ENCODE measurements around the gene SIRT6.
A peak's percentile ranks its signal among the peaks of the same experiment; 100 is the strongest.
"Not testable (repeated sequence)": the region's sequence is repeated elsewhere in the genome, so short reads cannot be mapped to it uniquely, and the experiment has no call there.

Gene SIRT6

GRCh38 chr19:4173479-4174212 lies 8.7 kb downstream of the SIRT6 start:
- H3K4me1 Mint-ChIP-seq (ENCODE audit: low read depth): peaks cover 2% of the 10 kb centered on the region

GRCh38 chr19:4172861-4173473 lies 9.4 kb downstream of the SIRT6 start:
- Mint-ChIP-seq H3K4me1 (ENCODE audit: low read depth) (peaks cover 2% of the 10 kb centered on the region), H3K9me3 (no peaks in the 10 kb centered on the region), H3K27me3 (peaks cover 31% of the 10 kb centered on the region), H3K4me3 (no peak overlapping the region), H3K36me3 (ENCODE audit: low read depth) (peaks cover 20% of the 10 kb centered on the region), H3K27ac (no peak overlapping the region)
- peak; percentile 79 for DNase-seq

More at GRCh38 chr19:4173479-4174212, 8.7 kb downstream of the SIRT6 start:
- Mint-ChIP-seq H3K9me3 (no peaks in the 10 kb centered on the region), H3K27me3 (peaks cover 25% of the 10 kb centered on the region), H3K27ac (no peak overlapping the region), H3K36me3 (ENCODE audit: low read depth) (peaks cover 25% of the 10 kb centered on the region), H3K4me3 (no peak overlapping the region)
- no peak for DNase-seq

DNA sequence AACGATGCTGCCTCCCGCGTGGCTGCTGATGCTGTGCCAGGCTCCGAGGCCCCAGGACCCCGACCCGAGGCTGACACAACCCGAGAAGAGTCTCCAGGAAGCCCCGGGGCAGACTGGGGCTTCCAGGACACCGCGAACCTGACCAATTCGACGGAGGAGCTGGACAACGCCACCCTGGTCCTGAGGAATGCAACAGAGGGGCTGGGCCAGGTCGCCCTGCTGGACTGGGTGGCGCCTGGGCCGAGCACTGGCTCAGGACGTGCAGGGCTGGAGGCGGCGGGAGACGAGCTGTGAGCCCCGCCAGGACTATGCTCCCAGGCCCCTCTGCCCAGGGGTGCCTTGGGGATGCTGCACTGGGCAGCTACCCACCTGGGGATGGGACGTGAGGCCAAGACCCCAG lies 10.7 kb downstream of the SIRT6 start:
- no peaks in the 10 kb centered on the region for H3K9me3 Mint-ChIP-seq
- no peak overlapping the region for H3K4me3 Mint-ChIP-seq
- DNase-seq: no peak
- H3K27ac Mint-ChIP-seq: no peak overlapping the region
- H3K36me3 Mint-ChIP-seq (ENCODE audit: low read depth): peaks cover 15% of the 10 kb centered on the region
- H3K27me3 Mint-ChIP-seq: peaks cover 40% of the 10 kb centered on the region
- H3K4me1 Mint-ChIP-seq (ENCODE audit: low read depth): peaks cover 2% of the 10 kb centered on the region

DNA sequence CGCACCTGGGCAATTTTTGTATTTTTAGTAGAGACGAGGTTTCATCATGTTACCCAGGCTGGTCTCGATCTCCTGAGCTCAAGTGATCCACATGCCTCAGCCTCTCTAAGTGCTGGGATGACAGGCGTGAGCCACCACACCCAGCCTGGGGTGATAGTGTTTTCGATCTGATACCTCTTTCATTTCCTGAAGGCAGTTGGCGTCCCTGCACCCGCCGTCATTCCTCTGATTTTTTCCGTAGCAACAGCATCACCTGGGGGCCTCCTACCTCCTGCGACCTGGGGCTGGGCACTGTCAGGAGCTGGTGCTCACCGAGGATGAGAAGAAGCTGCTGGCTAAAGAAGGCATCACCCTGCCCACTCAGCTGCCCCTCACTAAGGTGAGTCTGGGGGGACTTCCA lies 18.1 kb downstream of the SIRT6 start:
- DNase-seq: no peak
- peaks cover 30% of the 10 kb centered on the region for H3K27me3 Mint-ChIP-seq
- H3K4me3 Mint-ChIP-seq: no peak overlapping the region
- H3K4me1 Mint-ChIP-seq (ENCODE audit: low read depth): no peaks in the 10 kb centered on the region
- H3K9me3 Mint-ChIP-seq: no peaks in the 10 kb centered on the region
- H3K36me3 Mint-ChIP-seq (ENCODE audit: low read depth): no peaks in the 10 kb centered on the region
- no peak overlapping the region for H3K27ac Mint-ChIP-seq

GRCh38 chr19:4161415-4162077 lies 20.8 kb downstream of the SIRT6 start:
- H3K4me1 Mint-ChIP-seq (ENCODE audit: low read depth): no peaks in the 10 kb centered on the region
- no peak for DNase-seq
- peaks cover 11% of the 10 kb centered on the region for H3K27me3 Mint-ChIP-seq
- no peak overlapping the region for H3K4me3 Mint-ChIP-seq
- no peak overlapping the region for H3K27ac Mint-ChIP-seq
- no peaks in the 10 kb centered on the region for H3K9me3 Mint-ChIP-seq
- no peaks in the 10 kb centered on the region for H3K36me3 Mint-ChIP-seq (ENCODE audit: low read depth)

DNA sequence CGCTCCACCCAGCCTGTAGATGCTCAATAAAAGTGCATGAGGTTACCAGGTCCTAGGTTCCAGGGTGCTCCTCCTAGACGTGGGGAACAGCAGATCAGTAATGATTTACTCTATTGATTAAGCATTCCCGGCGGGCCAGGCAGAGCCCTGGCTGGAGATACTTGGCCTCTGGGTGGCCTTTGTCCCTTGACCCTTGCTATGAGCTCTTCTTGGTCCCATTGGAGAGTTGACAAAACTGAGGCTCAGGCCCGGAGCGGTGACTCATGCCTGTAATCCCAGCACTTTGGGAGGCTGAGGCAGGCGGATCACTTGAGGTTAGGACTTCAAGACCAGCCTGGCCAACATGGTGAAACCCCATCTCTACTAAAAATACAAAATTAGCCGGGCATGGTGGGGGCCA lies 24.4 kb downstream of the SIRT6 start:
- not testable (repeated sequence) for H3K27ac Mint-ChIP-seq; H3K4me1 Mint-ChIP-seq (ENCODE audit: low read depth); H3K27me3 Mint-ChIP-seq; DNase-seq; H3K4me3 Mint-ChIP-seq; H3K9me3 Mint-ChIP-seq; H3K36me3 Mint-ChIP-seq (ENCODE audit: low read depth)

DNA sequence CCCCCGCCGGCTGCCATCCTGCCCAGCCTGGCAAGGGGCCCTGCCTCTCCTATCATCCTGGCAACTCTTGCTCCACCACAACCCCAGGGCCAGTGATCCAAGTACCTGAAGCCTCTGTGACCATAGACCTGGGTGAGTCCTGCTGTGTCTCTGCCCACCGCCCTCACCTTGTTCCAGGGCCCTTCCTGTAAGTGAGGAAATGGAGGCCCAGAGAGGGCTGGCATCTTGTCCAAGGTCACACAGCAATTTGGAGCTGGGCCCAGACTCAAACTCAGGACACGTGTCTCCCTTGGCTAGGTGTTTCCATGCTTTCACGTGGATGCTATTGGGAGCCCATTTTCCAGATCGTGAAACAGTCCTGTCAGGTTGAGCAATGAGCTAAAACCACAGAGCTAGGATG lies 25.2 kb downstream of the SIRT6 start:
- no peak overlapping the region for H3K27ac Mint-ChIP-seq
- H3K9me3 Mint-ChIP-seq: no peaks in the 10 kb centered on the region
- no peaks in the 10 kb centered on the region for H3K27me3 Mint-ChIP-seq
- H3K36me3 Mint-ChIP-seq (ENCODE audit: low read depth): no peaks in the 10 kb centered on the region
- DNase-seq: no peak
- H3K4me3 Mint-ChIP-seq: no peak overlapping the region
- no peaks in the 10 kb centered on the region for H3K4me1 Mint-ChIP-seq (ENCODE audit: low read depth)

GRCh38 chr19:4154571-4155312 lies 27.6 kb downstream of the SIRT6 start:
- H3K9me3 Mint-ChIP-seq: no peaks in the 10 kb centered on the region
- H3K4me3 Mint-ChIP-seq: no peak overlapping the region
- H3K27ac Mint-ChIP-seq: no peak overlapping the region
- DNase-seq: no peak
- no peaks in the 10 kb centered on the region for H3K4me1 Mint-ChIP-seq (ENCODE audit: low read depth)
- H3K36me3 Mint-ChIP-seq (ENCODE audit: low read depth): no peaks in the 10 kb centered on the region
- no peaks in the 10 kb centered on the region for H3K27me3 Mint-ChIP-seq

GRCh38 chr19:4152241-4152998 lies 29.9 kb downstream of the SIRT6 start:
- no peak for DNase-seq
- Mint-ChIP-seq H3K27ac (no peak overlapping the region), H3K27me3 (peaks cover under 1% of the 10 kb centered on the region), H3K4me3 (no peak overlapping the region), H3K36me3 (ENCODE audit: low read depth) (no peaks in the 10 kb centered on the region), H3K9me3 (no peaks in the 10 kb centered on the region), H3K4me1 (ENCODE audit: low read depth) (no peaks in the 10 kb centered on the region)

GRCh38 chr19:4151623-4152022 lies 30.7 kb downstream of the SIRT6 start:
- Mint-ChIP-seq H3K36me3 (ENCODE audit: low read depth) (no peaks in the 10 kb centered on the region), H3K4me3 (no peak overlapping the region), H3K9me3 (no peaks in the 10 kb centered on the region), H3K4me1 (ENCODE audit: low read depth) (no peaks in the 10 kb centered on the region), H3K27me3 (peaks cover 3% of the 10 kb centered on the region), H3K27ac (no peak overlapping the region)
- DNase-seq: no peak

DNA sequence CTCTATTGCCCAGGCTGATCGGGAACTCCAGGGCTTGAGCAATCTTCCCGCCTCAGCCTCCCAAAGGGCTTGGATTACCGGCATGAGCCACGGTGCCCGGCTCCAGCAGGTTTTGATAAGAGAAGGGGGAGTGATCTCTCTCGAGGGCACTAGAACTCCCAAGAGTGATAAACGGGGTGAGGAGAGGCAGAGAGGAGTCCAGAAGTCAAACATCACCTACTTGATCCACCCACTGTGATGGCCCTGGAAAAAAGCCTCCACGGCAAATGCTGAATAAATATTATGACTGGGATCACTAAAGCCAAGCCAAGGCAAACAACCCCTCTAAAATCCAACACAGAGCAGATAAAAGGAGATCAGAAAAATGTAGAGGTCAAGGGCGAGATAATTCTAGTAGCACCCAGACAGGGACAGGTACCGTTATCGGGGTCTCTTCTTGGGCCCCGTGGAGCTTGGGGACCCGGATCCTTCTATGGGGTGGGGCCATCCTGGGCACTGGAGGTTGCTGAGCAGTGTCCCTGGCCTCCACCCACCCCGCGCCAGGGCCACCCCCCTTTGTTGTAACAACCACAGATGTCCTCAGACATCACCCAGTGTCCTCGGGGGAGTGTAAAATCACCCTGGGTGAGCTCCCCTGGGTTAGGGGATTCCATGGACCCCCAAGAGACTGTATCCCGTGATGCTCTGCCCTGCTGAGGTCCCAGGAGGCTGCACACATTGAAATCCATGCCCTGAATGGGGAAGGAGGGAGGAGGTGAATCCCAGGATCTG lies 32.7 kb downstream of the SIRT6 start:
- H3K4me3 Mint-ChIP-seq: no peak overlapping the region
- peaks cover 2% of the 10 kb centered on the region for H3K4me1 Mint-ChIP-seq (ENCODE audit: low read depth)
- no peak overlapping the region for H3K27ac Mint-ChIP-seq
- DNase-seq: no peak
- H3K27me3 Mint-ChIP-seq: peaks cover 9% of the 10 kb centered on the region
- H3K9me3 Mint-ChIP-seq: no peaks in the 10 kb centered on the region
- no peaks in the 10 kb centered on the region for H3K36me3 Mint-ChIP-seq (ENCODE audit: low read depth)

DNA sequence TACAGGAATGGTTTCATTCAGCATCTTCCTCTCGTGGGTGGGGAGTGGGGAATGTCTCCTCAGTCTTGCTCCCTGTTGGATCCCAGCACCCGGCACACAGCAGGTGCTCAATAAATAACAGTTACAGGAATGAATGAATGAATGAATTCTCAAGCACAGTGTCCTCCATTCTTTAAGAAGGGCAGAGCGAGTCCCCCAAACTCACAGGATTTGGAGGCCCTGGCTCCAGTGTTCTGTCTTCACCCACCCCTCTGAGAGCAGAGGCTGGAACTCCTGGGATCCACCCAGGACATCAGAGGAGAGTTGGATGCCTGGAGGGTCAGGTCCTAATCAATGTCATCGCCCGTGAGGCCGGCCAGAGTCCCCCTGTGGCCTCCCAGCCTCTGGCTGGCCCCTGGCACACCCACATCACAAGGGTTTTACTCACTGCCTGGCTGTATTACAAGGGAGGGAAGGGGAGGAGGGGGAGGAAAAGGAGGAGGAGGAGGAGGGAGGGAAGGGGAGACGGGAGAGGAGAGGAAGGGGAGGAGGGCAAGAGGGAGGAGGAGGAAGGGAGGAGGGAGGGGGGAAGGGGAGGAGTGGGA lies 37.6 kb downstream of the SIRT6 start:
- no peak for DNase-seq
- peaks cover 8% of the 10 kb centered on the region for H3K4me1 Mint-ChIP-seq (ENCODE audit: low read depth)
- H3K9me3 Mint-ChIP-seq: no peaks in the 10 kb centered on the region
- peaks cover 12% of the 10 kb centered on the region for H3K27me3 Mint-ChIP-seq
- no peak overlapping the region for H3K27ac Mint-ChIP-seq
- H3K4me3 Mint-ChIP-seq: no peak overlapping the region
- no peaks in the 10 kb centered on the region for H3K36me3 Mint-ChIP-seq (ENCODE audit: low read depth)

DNA sequence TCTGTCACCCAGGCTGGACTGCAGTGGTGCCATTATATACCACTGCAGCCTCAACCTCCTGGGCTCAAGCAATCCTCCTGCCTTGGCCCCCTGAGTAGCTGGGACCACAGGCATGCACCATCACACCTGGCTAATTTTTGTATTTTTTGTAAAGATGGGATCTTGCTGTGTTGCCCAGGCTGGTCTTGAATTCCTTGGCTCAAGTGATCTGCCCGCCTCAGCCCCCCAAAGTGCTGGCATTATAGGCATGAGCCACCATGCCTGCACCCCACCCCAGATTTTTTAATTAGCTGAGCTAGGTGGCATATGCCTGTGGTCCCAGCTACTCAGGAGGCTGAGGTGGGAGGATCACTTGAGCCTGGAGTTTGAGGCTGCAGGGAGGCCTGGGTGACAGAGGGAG lies 39.4 kb downstream of the SIRT6 start:
- not testable (repeated sequence) for DNase-seq; H3K9me3 Mint-ChIP-seq; H3K27ac Mint-ChIP-seq; H3K4me3 Mint-ChIP-seq; H3K36me3 Mint-ChIP-seq (ENCODE audit: low read depth)
- peaks cover 12% of the 10 kb centered on the region for H3K27me3 Mint-ChIP-seq
- H3K4me1 Mint-ChIP-seq (ENCODE audit: low read depth): peaks cover 12% of the 10 kb centered on the region

Data from activated T-cell treated with anti-CD3 and anti-CD28 coated beads, Interleukin-2, amount 50 U/mL, for 24 hours (primary cell).